ENCODE data around the gene CLEC16A.

DNA sequence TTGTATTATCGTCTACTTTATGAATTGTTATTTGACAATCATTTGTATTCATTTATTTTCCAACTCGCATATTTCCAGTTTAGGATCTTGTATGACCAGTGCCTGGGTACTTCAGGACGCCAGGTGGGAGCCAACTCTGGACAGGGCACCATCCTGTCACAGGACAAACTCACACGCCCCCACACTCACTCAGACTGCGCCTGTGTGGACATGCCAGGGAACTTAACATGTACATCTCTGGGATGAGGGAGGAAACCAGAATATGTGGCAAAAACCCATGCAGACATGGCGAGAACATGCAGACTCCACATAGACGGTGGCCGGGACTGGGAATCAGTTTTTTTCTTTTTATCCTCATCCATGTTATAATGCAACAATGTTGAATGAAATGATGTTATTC, 68.5 kb downstream of the CLEC16A start:
- TF ChIP-seq, protein P1, sequence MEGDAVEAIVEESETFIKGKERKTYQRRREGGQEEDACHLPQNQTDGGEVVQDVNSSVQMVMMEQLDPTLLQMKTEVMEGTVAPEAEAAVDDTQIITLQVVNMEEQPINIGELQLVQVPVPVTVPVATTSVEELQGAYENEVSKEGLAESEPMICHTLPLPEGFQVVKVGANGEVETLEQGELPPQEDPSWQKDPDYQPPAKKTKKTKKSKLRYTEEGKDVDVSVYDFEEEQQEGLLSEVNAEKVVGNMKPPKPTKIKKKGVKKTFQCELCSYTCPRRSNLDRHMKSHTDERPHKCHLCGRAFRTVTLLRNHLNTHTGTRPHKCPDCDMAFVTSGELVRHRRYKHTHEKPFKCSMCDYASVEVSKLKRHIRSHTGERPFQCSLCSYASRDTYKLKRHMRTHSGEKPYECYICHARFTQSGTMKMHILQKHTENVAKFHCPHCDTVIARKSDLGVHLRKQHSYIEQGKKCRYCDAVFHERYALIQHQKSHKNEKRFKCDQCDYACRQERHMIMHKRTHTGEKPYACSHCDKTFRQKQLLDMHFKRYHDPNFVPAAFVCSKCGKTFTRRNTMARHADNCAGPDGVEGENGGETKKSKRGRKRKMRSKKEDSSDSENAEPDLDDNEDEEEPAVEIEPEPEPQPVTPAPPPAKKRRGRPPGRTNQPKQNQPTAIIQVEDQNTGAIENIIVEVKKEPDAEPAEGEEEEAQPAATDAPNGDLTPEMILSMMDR (IDR thresholded peaks at IDR 0.05), result no peak
- no peak for TF ChIP-seq POLR2A (IDR thresholded peaks at IDR 0.05)
- no peak for TF ChIP-seq EP300 (IDR thresholded peaks at IDR 0.05; ENCODE audit: low read depth)
- no peak for TF ChIP-seq POLR2AphosphoS5 (IDR thresholded peaks at IDR 0.05)

Measured in transverse colon (tissue), 4 donors.